Progenitor cell of endocrine pancreas (in vitro differentiated cells): ENCODE data around the gene MRPL4. TPM values are rescaled to one million over a fixed set of nuclear protein-coding genes. Genes with fewer than 3 reads are reported as not detected.

Experiments
- DNase-seq: peaks from one replicate; pipeline ENCODE4 v3.0.0; 2021; ENCODE audit warnings: low spot score; ENCODE audit not compliant: unreplicated experiment
- H3K27ac Mint-ChIP-seq: 2 replicates; pipeline ENCODE4 v1.8.0; 2021; ENCODE audit warnings: mild to moderate bottlenecking, moderate library complexity, mixed read lengths
- H3K27me3 Mint-ChIP-seq: 2 replicates; pipeline ENCODE4 v1.8.0; 2021; ENCODE audit warnings: mixed read lengths
- H3K36me3 Mint-ChIP-seq: 2 replicates; pipeline ENCODE4 v1.8.0; 2022; ENCODE audit warnings: mixed read lengths; ENCODE audit not compliant: insufficient read depth
- H3K4me1 Mint-ChIP-seq: 2 replicates; pipeline ENCODE4 v1.8.0; 2021; ENCODE audit warnings: low read depth, mixed read lengths
- H3K4me3 Mint-ChIP-seq: 2 replicates; pipeline ENCODE4 v1.8.0; 2021; ENCODE audit warnings: low read depth, mild to moderate bottlenecking, moderate library complexity, mixed read lengths
- H3K9me3 Mint-ChIP-seq: 2 replicates; pipeline ENCODE4 v1.8.0; 2021; ENCODE audit warnings: low read depth, mixed read lengths
- CTCF ChIP-seq: fragments of 200-600 bp; sonication (generic); IDR thresholded peaks from one replicate; pipeline ENCODE4 v1.5.0; 2021; ENCODE audit warnings: antibody characterized with exemption, mild to moderate bottlenecking; ENCODE audit not compliant: unreplicated experiment
- total RNA-seq: library from RNA; stranded (reverse); gene quantifications from 2 replicates; pipeline ENCODE4 v1.2.1, GENCODE V29; 2021

Gene MRPL4
- total RNA-seq, 1 donor from 2014 or later: 51.7 TPM

DNA sequence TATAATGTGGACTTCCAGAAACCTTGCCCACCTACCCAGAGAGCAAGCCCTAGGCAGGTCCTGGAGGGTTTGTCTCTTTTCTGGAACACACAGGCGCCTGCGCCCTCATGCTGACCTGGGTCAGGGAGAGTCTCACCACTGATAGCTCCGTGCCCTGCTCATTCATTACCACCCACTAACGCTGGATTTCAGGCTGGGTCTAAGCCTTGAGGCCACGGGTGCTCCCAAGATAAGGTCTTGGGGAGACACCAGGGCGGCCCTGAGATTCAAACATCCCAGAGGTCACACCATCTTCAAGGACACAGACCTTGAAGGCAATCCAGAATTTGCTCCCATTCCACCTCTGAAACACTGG lies 26.0 kb upstream of the MRPL4 start:
- Mint-ChIP-seq H3K27me3 (no peaks in the 10 kb centered on the region), H3K4me1 (peaks cover 5% of the 10 kb centered on the region), H3K36me3 (peaks cover 6% of the 10 kb centered on the region), H3K9me3 (no peaks in the 10 kb centered on the region), H3K27ac (no peak overlapping the region), H3K4me3 (no peak overlapping the region)
- DNase-seq: no peak
- no peak for TF ChIP-seq CTCF

DNA sequence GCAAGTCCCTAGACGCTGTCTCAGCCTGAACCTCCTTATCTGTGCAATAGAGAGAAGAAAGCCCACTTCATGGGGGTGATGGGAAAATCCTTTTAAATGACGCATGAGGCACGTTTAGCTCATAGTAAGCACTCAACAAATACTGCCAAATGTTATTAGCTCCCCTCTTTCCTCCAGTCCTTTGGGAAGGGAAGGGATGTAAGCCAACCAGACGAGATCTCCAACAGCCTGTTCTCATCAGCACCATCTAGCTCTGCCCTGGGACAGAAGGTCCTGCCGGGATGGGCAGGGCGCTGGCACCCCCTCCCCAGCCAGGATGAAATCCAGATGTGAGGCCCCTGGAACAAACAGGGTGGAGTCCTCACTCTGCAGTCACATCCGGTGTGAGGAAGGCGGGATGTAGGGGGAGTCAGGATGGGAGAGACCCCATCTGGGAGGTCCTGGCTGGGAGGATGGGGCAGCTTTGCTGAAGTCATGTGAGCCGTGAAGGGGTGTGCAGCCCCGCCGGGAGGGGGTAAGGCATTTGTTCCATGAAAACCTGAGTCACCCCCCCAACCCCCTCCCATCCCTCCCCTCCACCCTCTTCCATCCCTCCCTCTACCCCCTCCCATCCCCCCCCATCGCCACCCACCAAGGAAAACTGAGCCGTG lies 25.5 kb upstream of the MRPL4 start:
- no peak for TF ChIP-seq CTCF
- Mint-ChIP-seq H3K4me3 (no peak overlapping the region), H3K27me3 (no peaks in the 10 kb centered on the region), H3K27ac (no peak overlapping the region), H3K4me1 (peaks cover 5% of the 10 kb centered on the region), H3K36me3 (peaks cover 6% of the 10 kb centered on the region), H3K9me3 (no peaks in the 10 kb centered on the region)
- no peak for DNase-seq

DNA sequence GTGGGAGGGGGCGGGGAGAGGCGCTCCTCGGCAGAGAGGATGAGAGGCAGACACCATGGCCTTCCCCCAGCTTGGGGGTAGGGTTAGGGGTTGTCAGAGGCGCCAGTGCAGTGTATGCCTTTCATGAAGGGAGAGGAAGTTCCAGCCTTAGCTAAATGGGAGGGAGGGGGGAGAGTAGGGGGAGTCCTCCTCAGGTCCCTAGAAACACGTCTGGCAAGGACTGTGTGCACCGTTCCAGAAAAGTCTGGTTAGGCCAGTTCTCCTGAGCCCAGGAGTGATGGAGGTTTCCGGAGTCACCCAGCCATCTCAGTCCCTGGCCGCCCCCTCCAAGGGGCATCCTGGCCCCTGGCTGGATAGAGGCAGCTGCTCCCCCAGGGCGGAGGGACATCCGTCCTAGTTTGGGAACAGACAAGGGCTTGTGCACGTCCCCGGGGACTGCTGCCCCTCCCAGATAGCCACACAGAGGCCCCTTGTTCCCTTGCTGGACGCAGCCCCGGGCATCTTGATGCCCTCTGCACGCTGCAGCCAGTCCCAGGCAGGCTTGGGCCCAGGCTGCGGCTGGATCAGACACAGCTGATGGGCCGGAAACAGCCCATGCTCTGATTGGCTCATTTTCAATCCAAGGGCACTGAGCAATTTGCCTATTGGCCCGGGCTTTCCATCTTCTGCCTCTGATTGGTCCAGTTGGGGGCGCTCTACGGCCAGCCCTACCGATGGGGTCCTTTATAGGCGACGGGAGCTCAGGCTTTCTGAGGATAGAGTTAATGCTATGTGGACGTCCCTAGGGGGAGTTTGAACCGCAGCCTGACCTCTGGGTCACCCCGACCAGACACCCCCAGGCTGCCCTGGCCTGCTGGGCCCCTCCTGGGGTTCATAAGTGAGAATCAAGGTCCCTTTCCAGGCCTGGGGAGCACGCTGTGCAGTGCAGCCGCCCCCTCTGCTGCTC lies 24.7 kb upstream of the MRPL4 start:
- Mint-ChIP-seq H3K9me3 (no peaks in the 10 kb centered on the region), H3K36me3 (peaks cover 6% of the 10 kb centered on the region), H3K27ac (no peak overlapping the region), H3K4me3 (no peak overlapping the region), H3K4me1 (peaks cover 5% of the 10 kb centered on the region), H3K27me3 (no peaks in the 10 kb centered on the region)
- no peak for TF ChIP-seq CTCF
- no peak for DNase-seq

DNA sequence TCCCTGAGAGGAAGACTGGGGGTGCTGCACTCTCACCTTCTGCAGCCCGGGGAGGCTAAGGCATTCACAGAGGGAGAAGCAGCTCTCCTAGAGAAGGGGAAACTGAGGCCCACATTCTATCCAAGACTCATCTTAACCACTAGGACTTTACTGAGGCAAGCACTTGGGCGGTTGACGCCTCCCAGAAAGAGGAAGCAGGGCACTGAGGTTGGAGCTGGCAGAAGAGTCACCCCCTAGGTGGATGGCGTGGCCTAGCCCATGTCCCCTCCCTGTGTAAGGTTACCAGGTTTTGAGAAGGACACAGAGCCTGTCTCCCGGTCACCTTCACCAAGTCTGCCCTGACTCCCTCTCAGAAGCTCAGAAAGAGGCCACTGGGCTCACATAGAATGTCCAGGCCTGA lies 23.6 kb upstream of the MRPL4 start:
- no peaks in the 10 kb centered on the region for H3K27me3 Mint-ChIP-seq
- H3K27ac Mint-ChIP-seq: no peak overlapping the region
- no peak overlapping the region for H3K4me3 Mint-ChIP-seq

More for the DNA sequence above, 23.6 kb upstream of the MRPL4 start:
- no peak for DNase-seq
- Mint-ChIP-seq H3K9me3 (no peaks in the 10 kb centered on the region), H3K36me3 (peaks cover 5% of the 10 kb centered on the region), H3K4me1 (peaks cover 5% of the 10 kb centered on the region)
- TF ChIP-seq CTCF: no peak
